Measurements from ENCODE around the gene TSSK3. TPM values are rescaled to one million over a fixed set of nuclear protein-coding genes. Genes with fewer than 3 reads are reported as not detected.

Gene TSSK3
- total and polyA plus RNA-seq, 2 of the 8 experiments (the other 6 are each of a cell fraction or from before 2014, with no cell fraction given), result 1.2 TPM

- TF ChIP-seq CTCF (IDR thresholded peaks at IDR 0.05; ENCODE audit: control extremely low read depth in 1 of 3, insufficient read depth in 1 of 3, low read depth in 1 of 3, low read length in 3 of 3) (peak; percentile 79 to 93 (median 88)), HDAC2 (IDR thresholded peaks at IDR 0.05; ENCODE audit: borderline replicate concordance in 1 of 2, low read depth in 2 of 2, low read length in 2 of 2) (0 out of 4 replicates have a peak, but pooled peaks of 1 of the 2 experiments have one; percentile 53), TBP (IDR thresholded peaks at IDR 0.05; ENCODE audit: low read depth, low read length) (peak; percentile 12; the same call in 1 of the 2 replicates), RAD21 (IDR thresholded peaks at IDR 0.05 in 1 of 2, conservative IDR thresholded peaks at IDR 0.05 in 1 of 2; ENCODE audit: low read depth in 2 of 2, low read length in 2 of 2) (peak; percentile 96 to 99), E2F6 (IDR thresholded peaks at IDR 0.05) (no peak)
Measured at GRCh38 chr1:32400876-32401631, 38.7 kb downstream of the TSSK3 start (continued).

Measured in H1 (cell line).